H1 (cell line): ENCODE data around the gene BAZ2B. TPM values are rescaled to one million over a fixed set of nuclear protein-coding genes. Genes with fewer than 3 reads are reported as not detected.

Experiments
- GABPA ChIP-seq: IDR thresholded peaks from 2 replicates; pipeline ENCODE4 v1.6.1; 2011; ENCODE audit warnings: mild to moderate bottlenecking, low read length, moderate library complexity, borderline replicate concordance; ENCODE audit not compliant: insufficient read depth
- RFX5 ChIP-seq: IDR thresholded peaks from 2 replicates; pipeline ENCODE4 v1.6.1; 2011; ENCODE audit warnings: low read depth, low read length, improper control_type of control experiment, borderline replicate concordance
- TAF7 ChIP-seq: optimal IDR thresholded peaks from 2 replicates; pipeline ENCODE3; 2011; ENCODE audit warnings: low read depth, mild to moderate bottlenecking, inconsistent platforms, low read length, moderate library complexity, borderline replicate concordance
- polyA plus RNA-seq, 7 experiments: library from polyadenylated mRNA; depleted of rRNA in 3 of 7; stranded (reverse) in 5 of 7; unstranded in 2 of 7; fragments of >200 nt in 5 of 7; fragments of 200-250 nt in 2 of 7; gene quantifications; 1 replicate in 5 of 7; 2 replicates in 1 of 7; 4 replicates in 1 of 7; pipeline versions ENCODE4 v1.2.1 to v1.2.3, GENCODE V29; 2011 to 2013; ENCODE audit warnings: missing spikeins in 2 of 7, mixed read lengths in 2 of 7
- total RNA-seq: library from RNA; stranded (reverse); fragmentation: NEBNext Ultra II Directional; extraction: Animal tissue kit (Norgen Biotek cat#: 25700); gene quantifications from 2 replicates; pipeline ENCODE4 v1.2.1, GENCODE V29; 2021

Gene BAZ2B
- total and polyA plus RNA-seq, 2 of the 8 experiments (the other 6 are each of a cell fraction or from before 2014, with no cell fraction given) = 15.2 to 46.3 TPM

- no peak for TF ChIP-seq RFX5
- TF ChIP-seq GABPA = no peak
- no peak for TF ChIP-seq TAF7
Observed at GRCh38 chr2:159279700-159280099, 336.6 kb downstream of the BAZ2B start (continued).
